Fibroblast of peridontal ligament (primary cell): ENCODE results near the gene UNC5B.

Source experiments
- DNase-seq: peaks from one replicate; pipeline ENCODE4 v3.0.0-alpha.2; 2010; ENCODE audit errors: extremely low read depth

Gene UNC5B

GRCh38 chr10:71254834-71255549 lies 42.6 kb downstream of the UNC5B start:
- DNase-seq: no peak

GRCh38 chr10:71255550-71255807 lies 43.1 kb downstream of the UNC5B start:
- DNase-seq: no peak

GRCh38 chr10:71255808-71256660 lies 43.7 kb downstream of the UNC5B start:
- peak; percentile 89 for DNase-seq

- DNase-seq: no peak
These were observed 44.4 kb downstream of the UNC5B start for GRCh38 chr10:71256661-71257318.

GRCh38 chr10:71257319-71257997 lies 45.1 kb downstream of the UNC5B start:
- DNase-seq: no peak

- DNase-seq: no peak
These were observed 45.7 kb downstream of the UNC5B start for GRCh38 chr10:71258046-71258445.

GRCh38 chr10:71258446-71259145 lies 46.2 kb downstream of the UNC5B start:
- no peak for DNase-seq

- DNase-seq: no peak
These were observed 46.9 kb downstream of the UNC5B start for GRCh38 chr10:71259282-71259681.

GRCh38 chr10:71259815-71260501 lies 47.6 kb downstream of the UNC5B start:
- DNase-seq: no peak

- peak; percentile 66 for DNase-seq
These were observed 48.4 kb downstream of the UNC5B start for GRCh38 chr10:71260622-71261325.

- DNase-seq: no peak
These were observed 49.7 kb downstream of the UNC5B start for GRCh38 chr10:71262027-71262426.

- DNase-seq: no peak
These were observed 50.4 kb downstream of the UNC5B start for GRCh38 chr10:71262817-71263216.

- DNase-seq: no peak
These were observed 51.0 kb downstream of the UNC5B start for GRCh38 chr10:71263376-71263775.

- no peak for DNase-seq
These were observed 52.2 kb downstream of the UNC5B start for GRCh38 chr10:71264345-71265200.

GRCh38 chr10:71265201-71265575 lies 52.8 kb downstream of the UNC5B start:
- DNase-seq: no peak

GRCh38 chr10:71265618-71266146 lies 53.3 kb downstream of the UNC5B start:
- no peak for DNase-seq

- DNase-seq: peak; percentile 72
These were observed 54.0 kb downstream of the UNC5B start for GRCh38 chr10:71266147-71266917.

GRCh38 chr10:71266918-71267442 lies 54.6 kb downstream of the UNC5B start:
- no peak for DNase-seq
